ENCODE results near the gene OAF. TPM values are rescaled to one million over a fixed set of nuclear protein-coding genes. Genes with fewer than 3 reads are reported as not detected.

Gene OAF
- polyA plus RNA-seq, 2 of the 4 experiments (the other 2 are of a cell fraction) = 3.0 to 3.8 TPM

DNA sequence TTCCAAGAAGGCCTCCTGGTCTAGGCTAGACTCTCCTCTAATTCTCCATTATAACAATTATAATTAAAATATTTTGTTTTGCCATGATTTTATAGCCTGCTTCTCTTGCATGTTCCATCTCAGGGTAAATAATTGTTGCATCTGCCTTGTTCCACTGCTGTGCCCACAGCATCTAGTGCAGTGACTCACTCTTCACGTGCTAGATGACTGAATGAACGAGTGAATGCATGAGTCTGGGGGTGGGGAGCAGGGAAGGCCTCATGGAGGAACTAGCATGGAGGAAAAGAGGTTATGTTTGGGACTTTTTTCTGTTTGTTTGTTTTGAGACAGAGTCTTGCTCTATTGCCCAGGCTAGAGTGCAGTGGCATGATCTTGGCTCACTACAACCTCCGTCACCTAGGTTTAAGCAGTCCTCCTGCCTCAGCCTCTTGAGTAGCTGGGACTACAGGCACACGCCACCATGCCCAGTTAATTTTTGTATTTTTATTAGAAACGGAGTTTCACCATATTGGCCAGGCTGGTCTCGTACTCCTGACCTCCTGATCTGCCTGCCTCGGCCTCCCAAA lies 5.2 kb upstream of the OAF start:
- Histone ChIP-seq H3K4me2 (no peak overlapping the region; the same call in 2 of the 3 replicates), H3K27ac (0 out of 6 replicates have a peak overlapping the region, but pooled peaks of 1 of the 2 experiments have one; percentile 24), H3K4me3 (no peak overlapping the region), H3K4me1 (peaks cover 5% of the 10 kb centered on the region; the same call in 2 of the 3 replicates), H3K9me3 (no peaks in the 10 kb centered on the region)
- no peak for FAIRE-seq
- TF ChIP-seq FOSL2 (IDR thresholded peaks at IDR 0.05) (no peak), FOSL2 (CRISPR knock-in tag; IDR thresholded peaks at IDR 0.05) (peak; percentile 3; the same call in 1 of the 2 replicates), GATA3 (IDR thresholded peaks at IDR 0.05; ENCODE audit: borderline replicate concordance) (no peak), SMC3 (IDR thresholded peaks at IDR 0.05) (no peak)
- ChIA-PET CTCF (interaction anchor here (0.9 kb wide), 1 partner anchor 37 kb away, joined by 3 read pairs; no protein-coding TSS in a partner anchor), POLR2A (no interaction called here)
- DNase-seq (ENCODE audit: low read depth in 1 of 2, low spot score in 1 of 2) = peak in 1 of 2 experiments; percentile 10
- no peak for ATAC-seq
- 61% methylated on average over 7 of the region's 7 CpGs for WGBS (ENCODE audit: missing lambda C conversion rate)

- ChIA-PET CTCF (interaction anchor here (1.2 kb wide), 1 partner anchor 38 kb away, joined by 4 read pairs; no protein-coding TSS in a partner anchor), POLR2A (no interaction called here)
- Histone ChIP-seq H3K4me1 (peaks cover 13% of the 10 kb centered on the region; the same call in 2 of the 3 replicates), H3K4me2 (no peak overlapping the region), H3K9me3 (no peaks in the 10 kb centered on the region), H3K4me3 (no peak overlapping the region), H3K27ac (no peak overlapping the region)
- TF ChIP-seq ATOH8 (CRISPR knock-in tag; IDR thresholded peaks at IDR 0.05; ENCODE audit: low read depth) (no peak), PHF8 (IDR thresholded peaks at IDR 0.05; ENCODE audit: borderline replicate concordance, low read depth) (no peak), BHLHE40 (IDR thresholded peaks at IDR 0.05; ENCODE audit: low read depth, low read length) (no peak), FOSB (CRISPR knock-in tag; IDR thresholded peaks at IDR 0.05) (no peak), JUN (IDR thresholded peaks at IDR 0.05) (no peak), NR3C1 (IDR thresholded peaks at IDR 0.05) (no peak), HEYL (CRISPR knock-in tag; IDR thresholded peaks at IDR 0.05) (no peak), HOXB5 (CRISPR knock-in tag; IDR thresholded peaks at IDR 0.05) (no peak), CTCF (IDR thresholded peaks at IDR 0.05) (no peak), CHD2 (IDR thresholded peaks at IDR 0.05; ENCODE audit: low read length, partially characterized antibody) (no peak)
- ATAC-seq = no peak
- DNase-seq (ENCODE audit: low read depth in 1 of 2, low spot score in 1 of 2) = no peak
- WGBS (ENCODE audit: missing lambda C conversion rate) = 87% methylated on average over 7 of the region's 7 CpGs
- no peak for FAIRE-seq
Observed at GRCh38 chr11:120207512-120207911, 3.3 kb upstream of the OAF start.

DNA sequence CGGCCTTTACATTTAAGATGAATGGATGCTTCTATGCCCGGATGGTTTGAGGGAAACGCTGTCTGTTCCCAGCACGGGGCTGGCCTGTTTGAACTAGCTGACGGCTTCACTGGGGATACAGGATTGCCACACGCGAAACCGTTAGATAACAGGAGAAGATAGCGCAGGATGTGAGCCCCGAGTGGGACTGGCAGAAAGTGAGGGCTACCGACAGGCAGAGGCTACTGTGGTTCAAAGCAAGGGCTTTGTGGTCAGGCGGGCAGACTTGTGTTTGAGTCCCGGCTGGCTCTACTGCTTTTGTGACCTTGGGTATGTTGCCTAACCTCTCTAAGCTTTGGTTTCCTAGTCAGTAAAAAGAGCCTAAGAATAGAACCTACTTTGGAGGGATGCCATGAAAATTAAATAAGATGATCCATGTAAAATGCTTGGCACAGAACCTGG lies 2.8 kb upstream of the OAF start:
- Histone ChIP-seq H3K4me3 (no peak overlapping the region), H3K4me2 (no peak overlapping the region), H3K4me1 (peaks cover 13% of the 10 kb centered on the region; the same call in 2 of the 3 replicates), H3K9me3 (no peaks in the 10 kb centered on the region), H3K27ac (no peak overlapping the region)
- no peak for TF ChIP-seq NR3C1 (IDR thresholded peaks at IDR 0.05)
- no peak for TF ChIP-seq POLR2A (IDR thresholded peaks at IDR 0.05; ENCODE audit: low read length)
- TF ChIP-seq BHLHE40 (IDR thresholded peaks at IDR 0.05; ENCODE audit: low read depth, low read length) = no peak
- no peak for TF ChIP-seq HOXA7 (CRISPR knock-in tag; IDR thresholded peaks at IDR 0.05)
- TF ChIP-seq PHF8 (IDR thresholded peaks at IDR 0.05; ENCODE audit: borderline replicate concordance, low read depth) = no peak
- TF ChIP-seq MYC (IDR thresholded peaks at IDR 0.05; ENCODE audit: borderline replicate concordance, low read length) = no peak
- TF ChIP-seq MAX (IDR thresholded peaks at IDR 0.05) = no peak
- no peak for TF ChIP-seq FOSB (CRISPR knock-in tag; IDR thresholded peaks at IDR 0.05)
- no peak for TF ChIP-seq ZNF302 (CRISPR knock-in tag; IDR thresholded peaks at IDR 0.05)
- TF ChIP-seq CEBPB (IDR thresholded peaks at IDR 0.05) = no peak
- TF ChIP-seq FOXS1 (CRISPR knock-in tag; IDR thresholded peaks at IDR 0.05) = no peak
- no peak for TF ChIP-seq HES2 (IDR thresholded peaks at IDR 0.05)
- TF ChIP-seq, protein P1, sequence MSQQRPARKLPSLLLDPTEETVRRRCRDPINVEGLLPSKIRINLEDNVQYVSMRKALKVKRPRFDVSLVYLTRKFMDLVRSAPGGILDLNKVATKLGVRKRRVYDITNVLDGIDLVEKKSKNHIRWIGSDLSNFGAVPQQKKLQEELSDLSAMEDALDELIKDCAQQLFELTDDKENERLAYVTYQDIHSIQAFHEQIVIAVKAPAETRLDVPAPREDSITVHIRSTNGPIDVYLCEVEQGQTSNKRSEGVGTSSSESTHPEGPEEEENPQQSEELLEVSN (IDR thresholded peaks at IDR 0.05; ENCODE audit: borderline replicate concordance, low read depth) = no peak
- TF ChIP-seq CHD2 (IDR thresholded peaks at IDR 0.05; ENCODE audit: low read length, partially characterized antibody) = no peak
- TF ChIP-seq EP300 (IDR thresholded peaks at IDR 0.05) = no peak
- no peak for TF ChIP-seq ATOH8 (CRISPR knock-in tag; IDR thresholded peaks at IDR 0.05; ENCODE audit: low read depth)
- TF ChIP-seq CHD4 (IDR thresholded peaks at IDR 0.05; ENCODE audit: borderline replicate concordance) = no peak
- no peak for TF ChIP-seq HMGXB4 (CRISPR knock-in tag; IDR thresholded peaks at IDR 0.05; ENCODE audit: borderline replicate concordance)
- TF ChIP-seq SMC3 (IDR thresholded peaks at IDR 0.05) = no peak
- DNase-seq (ENCODE audit: low read depth in 1 of 2, low spot score in 1 of 2) = no peak
- ChIA-PET POLR2A (no interaction called here), CTCF (interaction anchor here (1.1 to 2.0 kb wide), 3 partner anchors 9 to 38 kb away, joined by 3 to 5 read pairs (median 4); no protein-coding TSS in a partner anchor)
- 77% methylated on average over 13 of the region's 13 CpGs for WGBS (ENCODE audit: missing lambda C conversion rate)
- ATAC-seq = no peak
- no peak for FAIRE-seq

Data from A549 (cell line).